AG04450 (cell line): ENCODE data around the gene FYCO1. TPM values are rescaled to one million over a fixed set of nuclear protein-coding genes. Genes with fewer than 3 reads are reported as not detected.
A peak's percentile ranks its signal among the peaks of the same experiment; 100 is the strongest.

Experiments used
- CTCF ChIA-PET: fragments of 300-600, 350-600 bp; formaldehyde crosslinking; extraction: SDS; loops from one replicate; lab custom pipeline; 2022; ENCODE audit warnings: antibody characterized with exemption, inconsistent platforms; lab: Charles Lee
- POLR2A ChIA-PET: fragments of 350-600 bp; formaldehyde crosslinking; extraction: SDS; loops from one replicate; lab custom pipeline; 2021; ENCODE audit warnings: antibody characterized with exemption, inconsistent platforms; lab: Yijun Ruan, JAX
- DNase-seq: peaks from one replicate; pipeline ENCODE4 v3.0.0-alpha.2; 2011; ENCODE audit warnings: low read depth, low spot score
- H3K27ac ChIP-seq: one replicate; pipeline ENCODE4 v1.5.1; 2012; ENCODE audit warnings: low read depth, low read length, control low read depth
- H3K27me3 ChIP-seq: one replicate; pipeline ENCODE4 v1.6.0; 2012; ENCODE audit warnings: low read length; ENCODE audit not compliant: control insufficient read depth, insufficient read depth
- H3K4me3 ChIP-seq: 2 replicates; pipeline ENCODE4 v1.5.1; 2011; ENCODE audit warnings: mild to moderate bottlenecking, low read depth, low read length, control low read depth
- H3K9me3 ChIP-seq: 2 replicates; pipeline ENCODE4 v1.5.1; 2012; ENCODE audit warnings: low read length; ENCODE audit not compliant: control insufficient read depth, insufficient read depth
- CTCF ChIP-seq: IDR thresholded peaks from 2 replicates; pipeline ENCODE4 v1.5.1; 2011; ENCODE audit warnings: low read depth, low read length, control low read depth, inconsistent platforms
- polyA plus RNA-seq: library from polyadenylated mRNA; depleted of rRNA; stranded (reverse); fragments of >200 nt; gene quantifications from 2 replicates; pipeline ENCODE4 v1.2.3, GENCODE V29; 2011

The FYCO1 gene
- polyA plus RNA-seq, 1 experiment: 14.3 TPM

- DNase-seq: no peak
- Histone ChIP-seq H3K4me3 (no peak overlapping the region), H3K27me3 (no peaks in the 10 kb centered on the region), H3K9me3 (no peaks in the 10 kb centered on the region), H3K27ac (no peak overlapping the region)
- no peak for TF ChIP-seq CTCF
- ChIA-PET CTCF (interaction anchor here (1.1 to 4.7 kb wide), 2 partner anchors 11 to 129 kb away, joined by 4 to 24 read pairs; no protein-coding TSS in a partner anchor), POLR2A (no interaction called here)
Observed at GRCh38 chr3:45950131-45950530, 45.5 kb downstream of the FYCO1 start.

- Histone ChIP-seq H3K9me3 (no peaks in the 10 kb centered on the region), H3K27me3 (no peaks in the 10 kb centered on the region), H3K4me3 (no peak overlapping the region), H3K27ac (no peak overlapping the region)
- no peak for DNase-seq
- no peak for TF ChIP-seq CTCF
- POLR2A ChIA-PET: no interaction called here
- CTCF ChIA-PET: no interaction called here
Observed at GRCh38 chr3:45949432-45949831, 46.2 kb downstream of the FYCO1 start.

- no peak overlapping the region for H3K4me3 ChIP-seq
- TF ChIP-seq CTCF: no peak
- CTCF ChIA-PET: interaction anchor here (1.8 kb wide), 1 partner anchor 10 kb away, joined by 7 read pairs; no protein-coding TSS in a partner anchor
- peak overlapping the region; percentile 77 for H3K27ac ChIP-seq
- no peaks in the 10 kb centered on the region for H3K9me3 ChIP-seq
- no peaks in the 10 kb centered on the region for H3K27me3 ChIP-seq
- DNase-seq: no peak
- POLR2A ChIA-PET: no interaction called here
Observed at GRCh38 chr3:45948881-45949280, 46.7 kb downstream of the FYCO1 start.

GRCh38 chr3:45948311-45948781, 47.3 kb downstream of the FYCO1 start:
- H3K4me3 ChIP-seq: no peak overlapping the region
- H3K27me3 ChIP-seq: no peaks in the 10 kb centered on the region
- peak overlapping the region; percentile 77 for H3K27ac ChIP-seq
- TF ChIP-seq CTCF: no peak
- peak; percentile 42 for DNase-seq
- H3K9me3 ChIP-seq: no peaks in the 10 kb centered on the region
- CTCF ChIA-PET: interaction anchor here (1.0 to 4.1 kb wide), 4 partner anchors 10 to 131 kb away, joined by 3 to 32 read pairs (median 5); no protein-coding TSS in a partner anchor
- POLR2A ChIA-PET: no interaction called here

- CTCF ChIA-PET: interaction anchor here (1.0 to 4.1 kb wide), 4 partner anchors 9 to 132 kb away, joined by 3 to 32 read pairs (median 5); no protein-coding TSS in a partner anchor
- no peaks in the 10 kb centered on the region for H3K9me3 ChIP-seq
- H3K4me3 ChIP-seq: no peak overlapping the region
- peak overlapping the region; percentile 71 for H3K27ac ChIP-seq
- no peak for TF ChIP-seq CTCF
- POLR2A ChIA-PET: no interaction called here
- no peak for DNase-seq
- no peaks in the 10 kb centered on the region for H3K27me3 ChIP-seq
Observed at GRCh38 chr3:45947361-45947760, 48.3 kb downstream of the FYCO1 start.
